Measurements from ENCODE around the gene PPY. TPM values are rescaled to one million over a fixed set of nuclear protein-coding genes. Genes with fewer than 3 reads are reported as not detected.
"Not testable (repeated sequence)": the region's sequence is repeated elsewhere in the genome, so short reads cannot be mapped to it uniquely, and the experiment has no call there.

The PPY gene
- total RNA-seq, 2 experiments from 2014 or later: not detected

DNA sequence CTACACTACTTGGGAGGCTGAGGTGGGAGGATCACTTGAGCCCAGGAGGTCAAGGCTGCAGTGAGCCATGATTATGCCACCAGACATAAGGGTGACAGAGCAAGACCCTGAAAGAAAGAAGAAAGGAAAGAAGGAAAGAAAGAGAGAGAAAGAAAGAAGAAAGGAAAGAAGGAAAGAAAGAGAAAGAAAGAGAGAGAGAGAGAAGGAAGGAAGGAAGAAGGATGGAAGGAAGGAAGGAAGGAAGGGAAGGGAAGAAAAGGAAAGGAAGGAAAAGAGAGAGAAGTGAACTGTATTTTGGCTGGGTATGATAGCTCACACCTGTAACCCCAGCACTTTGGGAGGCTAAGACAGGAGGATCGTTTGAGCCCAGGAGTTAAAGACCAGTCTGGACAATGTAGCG, 35.8 kb upstream of the PPY start:
- no peaks in the 10 kb centered on the region for H3K4me1 Mint-ChIP-seq
- H3K4me3 Mint-ChIP-seq: no peak overlapping the region
- ChIA-PET POLR2A (no interaction called here), CTCF (no interaction called here)
- H3K9me3 Mint-ChIP-seq (ENCODE audit: low read depth): no peaks in the 10 kb centered on the region
- H3K36me3 Mint-ChIP-seq (ENCODE audit: low read depth): no peaks in the 10 kb centered on the region
- ATAC-seq: no peak
- no peak for DNase-seq
- H3K27me3 Mint-ChIP-seq: peaks cover 28% of the 10 kb centered on the region
- intact Hi-C loops (cut with DNase I, micrococcal nuclease): no loop called here
- H3K27ac Mint-ChIP-seq: no peak overlapping the region

DNA sequence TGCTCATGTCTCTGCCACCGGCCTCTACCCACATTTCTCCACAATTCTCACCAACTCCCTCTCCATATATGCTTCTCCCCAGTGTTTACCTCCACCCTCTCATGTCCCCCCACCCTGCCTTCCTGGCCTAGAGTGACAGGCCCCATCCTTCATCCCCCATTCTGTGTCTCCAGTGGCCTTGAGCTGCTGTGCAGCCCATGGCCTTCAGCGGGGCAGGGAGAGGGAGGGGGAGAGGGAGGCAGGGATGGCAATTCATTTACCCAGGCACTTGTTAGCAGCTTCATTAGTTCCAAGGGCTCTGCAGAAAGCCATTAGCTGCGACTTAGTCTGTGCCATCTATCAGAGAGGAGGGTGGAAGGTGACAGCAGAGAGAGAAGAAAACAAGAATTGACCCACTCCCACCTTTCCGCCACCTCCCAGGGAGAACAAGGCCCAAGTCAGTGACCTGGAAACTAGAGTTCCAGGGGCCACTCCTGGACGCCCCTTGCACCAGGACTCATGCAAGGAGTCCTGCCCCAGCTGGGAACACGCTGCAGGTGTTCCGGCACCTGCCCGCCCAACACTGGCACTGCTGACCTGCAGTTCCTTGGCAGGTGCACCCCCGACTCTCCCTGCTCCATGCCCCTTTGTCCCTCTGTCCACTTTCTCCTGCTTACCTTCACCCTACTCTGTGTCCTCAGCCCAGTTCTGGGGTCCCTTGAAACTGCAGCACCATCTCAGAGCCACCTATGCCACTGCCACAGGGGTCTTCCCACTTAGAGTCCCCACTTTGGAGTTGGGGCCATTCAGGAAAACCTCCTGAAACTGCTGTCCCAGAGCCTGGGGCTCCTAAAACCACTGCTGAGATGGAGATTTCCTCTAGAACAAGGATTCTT, 34.9 kb upstream of the PPY start:
- CTCF ChIA-PET: no interaction called here
- POLR2A ChIA-PET: no interaction called here
- no peak for ATAC-seq

DNA sequence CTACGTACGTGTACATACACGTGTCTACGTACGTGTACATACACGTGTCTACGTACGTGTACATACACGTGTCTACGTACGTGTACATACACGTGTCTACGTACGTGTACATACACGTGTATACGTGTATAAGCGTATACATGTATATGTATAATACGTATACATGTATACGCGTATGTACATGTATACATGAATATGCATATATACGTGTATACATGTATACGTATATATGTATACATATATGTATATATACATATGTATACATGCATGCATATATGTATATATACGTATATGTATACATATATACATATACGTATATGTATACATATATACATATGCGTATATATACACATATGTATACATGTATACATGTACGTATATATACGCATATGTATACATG, 33.6 kb upstream of the PPY start:
- ChIA-PET CTCF (no interaction called here), POLR2A (no interaction called here)
- Mint-ChIP-seq H3K27ac (no peak overlapping the region), H3K9me3 (ENCODE audit: low read depth) (no peaks in the 10 kb centered on the region), H3K36me3 (ENCODE audit: low read depth) (no peaks in the 10 kb centered on the region), H3K4me1 (no peaks in the 10 kb centered on the region), H3K27me3 (peaks cover 11% of the 10 kb centered on the region), H3K4me3 (no peak overlapping the region)
- DNase-seq (no peak), ATAC-seq (no peak)
- intact Hi-C loops (cut with DNase I, micrococcal nuclease): no loop called here

More for the DNA sequence above, 34.9 kb upstream of the PPY start:
- H3K36me3 Mint-ChIP-seq (ENCODE audit: low read depth): no peaks in the 10 kb centered on the region
- H3K4me3 Mint-ChIP-seq: no peak overlapping the region
- H3K27me3 Mint-ChIP-seq: peaks cover 21% of the 10 kb centered on the region
- no peaks in the 10 kb centered on the region for H3K9me3 Mint-ChIP-seq (ENCODE audit: low read depth)
- H3K4me1 Mint-ChIP-seq: no peaks in the 10 kb centered on the region
- intact Hi-C loops (cut with DNase I, micrococcal nuclease): no loop called here
- H3K27ac Mint-ChIP-seq: no peak overlapping the region
- no peak for DNase-seq

DNA sequence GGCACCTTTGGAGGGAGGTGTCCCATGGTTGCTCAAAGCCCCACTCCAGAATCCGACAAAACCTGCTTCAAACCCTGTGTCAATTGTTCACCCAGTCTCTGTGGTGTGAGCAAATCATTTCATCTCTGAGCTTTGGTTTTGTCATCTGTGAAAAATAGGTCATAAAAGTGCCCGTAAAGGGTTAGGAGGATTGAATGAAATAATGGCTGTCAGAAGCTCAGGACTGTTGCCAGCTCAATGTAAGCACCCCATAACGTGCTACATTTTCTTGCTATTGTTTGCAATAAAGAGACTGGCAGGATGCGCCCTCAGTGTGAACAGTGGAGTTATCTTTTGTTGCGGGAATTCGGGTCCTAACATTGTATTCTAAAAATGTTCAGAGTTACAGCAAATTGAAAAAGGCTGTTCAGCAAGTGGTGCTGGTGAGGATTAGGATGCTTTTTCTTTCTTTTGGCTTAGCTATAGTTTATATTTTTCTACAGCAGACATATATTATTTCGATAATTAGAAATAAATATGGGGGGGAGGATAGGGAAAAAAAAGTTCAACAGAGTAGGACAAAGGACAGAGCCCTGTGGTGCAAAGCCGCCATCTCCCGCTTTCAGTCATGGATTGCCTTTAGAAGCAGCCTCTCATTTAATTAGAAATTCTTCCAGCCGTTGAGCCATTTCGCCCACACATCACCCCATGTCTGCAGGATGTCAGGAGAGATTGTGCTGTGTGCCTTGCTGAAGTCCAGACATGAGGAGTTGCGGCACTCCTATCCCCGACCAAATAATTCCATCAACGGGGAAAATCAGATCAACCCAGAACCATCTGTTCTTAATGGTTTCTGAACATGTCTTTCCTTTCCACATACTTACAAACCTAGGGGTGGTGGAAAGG, 32.3 kb upstream of the PPY start:
- ChIA-PET CTCF (interaction anchor here (1.3 kb wide), 1 partner anchor 60 kb away, joined by 3 read pairs; no protein-coding TSS in a partner anchor), POLR2A (no interaction called here)
- Mint-ChIP-seq H3K4me1 (no peaks in the 10 kb centered on the region), H3K4me3 (no peak overlapping the region), H3K9me3 (ENCODE audit: low read depth) (no peaks in the 10 kb centered on the region), H3K36me3 (ENCODE audit: low read depth) (no peaks in the 10 kb centered on the region), H3K27ac (no peak overlapping the region), H3K27me3 (peaks cover 9% of the 10 kb centered on the region)
- DNase-seq (no peak), ATAC-seq (no peak)
- intact Hi-C loops (cut with DNase I, micrococcal nuclease): no loop called here

DNA sequence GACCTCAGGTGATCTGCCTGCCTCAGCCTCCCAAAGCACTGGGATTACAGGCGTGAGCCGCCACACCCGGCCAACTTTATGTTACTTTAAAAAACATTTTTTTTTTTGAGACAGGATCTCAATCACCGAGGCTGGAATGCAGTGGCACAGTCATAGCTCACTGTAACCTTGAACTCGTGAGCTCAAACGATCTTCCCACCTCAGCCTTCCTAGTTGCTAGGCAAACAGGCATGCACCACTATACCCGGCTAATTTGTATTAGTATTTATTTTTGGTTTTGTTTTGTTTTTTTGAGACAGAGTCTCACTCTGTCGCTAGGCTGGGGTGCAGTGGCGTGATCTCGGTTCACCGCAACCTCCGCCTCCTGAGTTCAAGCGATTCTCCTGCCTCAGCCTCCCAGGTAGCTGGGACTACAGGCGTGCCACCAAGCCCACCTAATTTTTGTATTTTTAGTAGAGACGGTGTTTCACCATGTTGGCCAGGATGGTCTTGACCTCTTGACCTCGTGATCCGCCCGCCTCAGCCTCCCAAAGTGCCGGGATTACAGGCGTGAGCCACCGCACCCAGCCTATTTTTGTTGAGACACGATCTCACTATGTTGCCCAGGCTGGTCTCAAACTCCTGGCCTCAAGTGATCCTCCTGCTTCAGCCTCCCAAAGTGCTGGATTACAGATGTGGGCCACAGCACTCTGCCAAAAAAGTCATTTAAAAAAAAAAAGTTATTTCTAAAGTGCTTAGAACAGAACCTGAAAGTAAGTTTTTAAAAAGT, 30.4 kb upstream of the PPY start:
- H3K27me3 Mint-ChIP-seq; ATAC-seq; H3K9me3 Mint-ChIP-seq (ENCODE audit: low read depth); H3K36me3 Mint-ChIP-seq (ENCODE audit: low read depth); H3K4me3 Mint-ChIP-seq; H3K4me1 Mint-ChIP-seq; POLR2A ChIA-PET; DNase-seq; H3K27ac Mint-ChIP-seq; intact Hi-C loops (cut with DNase I, micrococcal nuclease): not testable (repeated sequence)
- CTCF ChIA-PET: interaction anchor here (1.0 to 1.1 kb wide), 2 partner anchors 10 to 21 kb away, joined by 3 to 4 read pairs; no protein-coding TSS in a partner anchor

DNA sequence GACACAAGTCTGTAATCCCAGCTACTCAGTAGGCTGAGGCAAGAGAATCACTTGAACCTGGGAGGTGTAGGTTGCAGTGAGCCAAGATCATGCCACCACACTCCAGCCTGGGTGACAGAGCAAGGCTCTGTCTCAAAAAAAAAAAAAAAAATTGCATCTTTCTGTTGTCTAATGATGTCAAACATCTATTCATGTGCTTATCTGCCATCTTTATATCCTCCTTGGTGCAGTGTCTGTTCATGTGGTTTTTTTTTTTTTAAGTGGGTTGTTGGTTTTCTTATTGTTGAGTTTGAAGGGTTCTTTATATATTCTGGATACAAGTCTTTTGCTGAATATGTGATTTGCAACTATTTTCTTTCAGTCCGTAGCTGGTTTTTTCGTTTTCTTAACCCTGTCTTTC, 29.2 kb upstream of the PPY start:
- intact Hi-C loops (cut with DNase I, micrococcal nuclease); ATAC-seq; H3K4me3 Mint-ChIP-seq; H3K27ac Mint-ChIP-seq; H3K9me3 Mint-ChIP-seq (ENCODE audit: low read depth); H3K36me3 Mint-ChIP-seq (ENCODE audit: low read depth); DNase-seq; POLR2A ChIA-PET; H3K4me1 Mint-ChIP-seq: not testable (repeated sequence)
- peaks cover 12% of the 10 kb centered on the region for H3K27me3 Mint-ChIP-seq
- CTCF ChIA-PET: interaction anchor here (0.9 to 1.1 kb wide), 4 partner anchors 8 to 22 kb away, joined by 3 to 4 read pairs (median 4); no protein-coding TSS in a partner anchor

DNA sequence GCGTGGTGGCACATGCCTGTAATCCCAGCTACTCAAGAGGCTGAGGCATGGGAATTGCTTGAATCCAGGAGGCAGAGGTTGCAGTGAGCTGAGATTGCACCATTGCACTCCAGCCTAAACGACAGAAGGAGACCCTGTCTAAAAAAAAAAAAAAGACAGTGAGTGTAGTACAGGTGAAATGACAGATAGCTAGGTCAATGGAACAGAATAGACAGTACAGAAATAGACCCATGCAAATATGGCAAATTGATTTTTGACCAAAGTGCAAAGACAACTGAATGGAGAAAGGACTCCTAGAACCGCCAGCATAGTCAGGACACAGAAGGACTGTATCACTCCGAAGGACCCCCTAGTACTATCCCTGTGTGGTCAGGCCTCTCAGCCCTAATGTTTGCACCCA, 28.1 kb upstream of the PPY start:
- Mint-ChIP-seq H3K36me3 (ENCODE audit: low read depth) (no peaks in the 10 kb centered on the region), H3K4me1 (no peaks in the 10 kb centered on the region), H3K4me3 (no peak overlapping the region), H3K27ac (no peak overlapping the region), H3K27me3 (peaks cover 12% of the 10 kb centered on the region), H3K9me3 (ENCODE audit: low read depth) (no peaks in the 10 kb centered on the region)
- CTCF ChIA-PET: interaction anchor here (0.9 to 1.1 kb wide), 2 partner anchors 23 to 26 kb away, joined by 3 read pairs; no protein-coding TSS in a partner anchor
- POLR2A ChIA-PET: no interaction called here
- intact Hi-C loops (cut with DNase I, micrococcal nuclease): no loop called here
- ATAC-seq: no peak
- DNase-seq: no peak

DNA sequence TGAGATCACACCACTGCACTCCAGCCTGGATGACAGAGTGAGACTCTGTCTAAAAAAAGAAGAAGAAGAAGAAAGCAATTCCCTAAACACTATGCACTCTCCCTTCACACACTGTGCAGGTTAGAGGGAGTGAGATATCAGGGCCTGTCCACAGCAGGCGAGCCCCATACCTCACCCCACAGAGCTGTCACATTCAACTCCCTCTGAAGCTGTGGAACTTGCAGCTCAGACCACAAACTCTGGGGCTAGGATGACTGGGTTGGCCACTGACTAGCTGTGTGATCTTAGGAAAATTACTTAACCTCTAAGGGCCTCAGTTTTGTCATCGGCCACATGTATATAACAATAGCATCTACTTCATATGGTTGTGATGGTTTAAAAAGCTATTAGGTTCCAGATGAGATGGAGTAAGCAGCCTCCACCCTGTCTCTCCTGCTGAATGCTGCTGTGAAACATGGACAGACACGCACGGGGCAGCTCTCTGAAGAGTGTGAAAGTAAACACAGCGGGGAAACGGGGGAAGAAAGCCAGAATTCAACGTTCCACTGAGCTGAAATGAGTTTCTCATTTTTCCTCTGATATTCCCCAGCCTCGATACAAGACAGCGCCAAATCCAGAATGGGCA, 25.1 kb upstream of the PPY start:
- no peaks in the 10 kb centered on the region for H3K4me1 Mint-ChIP-seq
- H3K4me3 Mint-ChIP-seq: no peak overlapping the region
- ATAC-seq (peak; percentile 47), DNase-seq (no peak)
- no peak overlapping the region for H3K27ac Mint-ChIP-seq
- ChIA-PET POLR2A (no interaction called here), CTCF (interaction anchor here (1.1 to 1.5 kb wide), 2 partner anchors 27 to 89 kb away, joined by 3 read pairs; no protein-coding TSS in a partner anchor)
- intact Hi-C loops (cut with DNase I, micrococcal nuclease): no loop called here
- no peaks in the 10 kb centered on the region for H3K9me3 Mint-ChIP-seq (ENCODE audit: low read depth)
- H3K27me3 Mint-ChIP-seq: peaks cover 11% of the 10 kb centered on the region
- H3K36me3 Mint-ChIP-seq (ENCODE audit: low read depth): no peaks in the 10 kb centered on the region

DNA sequence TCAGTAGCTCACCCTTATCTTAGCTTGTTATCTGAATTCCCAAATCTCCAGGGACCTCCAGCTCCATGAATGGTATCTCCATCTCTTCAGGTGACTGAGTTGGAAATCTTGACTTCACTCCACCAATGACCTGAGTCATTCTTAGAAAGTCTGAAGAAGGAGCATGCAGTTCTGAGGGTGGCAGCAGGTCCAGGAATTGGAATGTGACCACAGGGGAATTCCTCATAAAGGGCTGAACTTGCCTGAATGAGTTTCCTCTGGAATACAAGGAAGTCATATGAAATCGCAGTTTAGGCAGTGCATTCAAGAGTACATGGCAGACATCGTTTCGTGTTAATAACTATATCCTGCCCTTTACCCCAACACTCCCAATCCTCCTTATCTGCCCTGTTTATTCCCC, 24.0 kb upstream of the PPY start:
- peaks cover 15% of the 10 kb centered on the region for H3K27me3 Mint-ChIP-seq
- H3K27ac Mint-ChIP-seq: no peak overlapping the region
- CTCF ChIA-PET: interaction anchor here (1.5 kb wide), 1 partner anchor 28 kb away, joined by 3 read pairs; no protein-coding TSS in a partner anchor
- no peaks in the 10 kb centered on the region for H3K4me1 Mint-ChIP-seq
- H3K9me3 Mint-ChIP-seq (ENCODE audit: low read depth): no peaks in the 10 kb centered on the region
- intact Hi-C loops (cut with DNase I, micrococcal nuclease): no loop called here
- ATAC-seq (no peak), DNase-seq (no peak)
- no peak overlapping the region for H3K4me3 Mint-ChIP-seq
- POLR2A ChIA-PET: no interaction called here
- no peaks in the 10 kb centered on the region for H3K36me3 Mint-ChIP-seq (ENCODE audit: low read depth)

DNA sequence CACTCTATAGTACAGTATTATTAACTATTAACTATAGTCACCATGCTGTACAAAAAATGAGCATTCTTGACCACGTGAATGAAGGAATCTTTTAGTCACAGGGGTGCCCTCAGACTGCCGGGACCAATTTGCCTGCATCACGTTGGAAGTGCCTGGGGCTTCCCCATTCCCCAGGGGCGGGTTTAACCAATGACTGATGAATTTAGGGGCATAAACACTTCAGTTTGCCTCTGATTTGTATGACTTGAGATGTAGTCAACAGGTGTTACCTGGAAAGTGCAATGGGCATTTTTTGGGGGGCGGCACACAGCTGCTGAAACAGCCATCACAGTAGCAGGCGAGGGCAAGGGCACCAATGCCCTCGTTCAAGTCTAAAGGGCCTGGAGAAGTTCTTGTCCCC, 20.2 kb upstream of the PPY start:
- no peaks in the 10 kb centered on the region for H3K36me3 Mint-ChIP-seq (ENCODE audit: low read depth)
- ChIA-PET CTCF (interaction anchor here (0.9 to 2.9 kb wide), 4 partner anchors 10 to 84 kb away, joined by 3 to 9 read pairs (median 4); no protein-coding TSS in a partner anchor), POLR2A (no interaction called here)
- ATAC-seq: no peak
- no peak overlapping the region for H3K27ac Mint-ChIP-seq
- intact Hi-C loops (cut with DNase I, micrococcal nuclease): no loop called here
- no peaks in the 10 kb centered on the region for H3K9me3 Mint-ChIP-seq (ENCODE audit: low read depth)
- DNase-seq: no peak
- no peaks in the 10 kb centered on the region for H3K4me1 Mint-ChIP-seq
- H3K27me3 Mint-ChIP-seq: peaks cover 12% of the 10 kb centered on the region
- no peak overlapping the region for H3K4me3 Mint-ChIP-seq

DNA sequence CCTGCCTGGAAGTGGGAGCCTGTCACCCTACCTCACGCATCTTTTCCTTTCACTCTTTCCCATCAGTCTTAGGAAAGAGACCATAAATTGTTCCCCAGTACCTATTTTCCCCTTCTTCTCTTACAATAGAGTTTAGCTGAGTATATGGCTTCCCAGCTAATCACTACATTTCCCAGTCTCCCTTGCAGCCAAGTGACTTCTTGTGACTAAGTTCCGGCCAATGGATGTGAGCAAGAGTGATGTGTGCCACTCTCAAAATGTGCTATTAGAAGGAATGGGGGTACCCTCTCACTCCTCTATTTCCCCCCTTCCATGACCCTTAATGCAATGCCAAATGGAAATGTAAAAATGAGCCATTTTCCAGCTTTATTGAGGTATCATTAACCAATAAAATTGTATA, 19.7 kb upstream of the PPY start:
- ChIA-PET POLR2A (no interaction called here), CTCF (interaction anchor here (0.9 to 2.9 kb wide), 3 partner anchors 15 to 207 kb away, joined by 3 to 9 read pairs (median 3); no protein-coding TSS in a partner anchor)
- intact Hi-C loops (cut with DNase I, micrococcal nuclease): no loop called here
- ATAC-seq: no peak
- no peak for DNase-seq
- no peaks in the 10 kb centered on the region for H3K4me1 Mint-ChIP-seq
- no peak overlapping the region for H3K4me3 Mint-ChIP-seq
- peaks cover 11% of the 10 kb centered on the region for H3K27me3 Mint-ChIP-seq
- no peaks in the 10 kb centered on the region for H3K9me3 Mint-ChIP-seq (ENCODE audit: low read depth)
- no peak overlapping the region for H3K27ac Mint-ChIP-seq
- H3K36me3 Mint-ChIP-seq (ENCODE audit: low read depth): no peaks in the 10 kb centered on the region

All from activated CD4-positive, alpha-beta T cell treated with anti-CD3 and anti-CD28 coated beads for 36 hours (primary cell).